ENCODE measurements around the gene KCNA1.
A peak's percentile ranks its signal among the peaks of the same experiment; 100 is the strongest.
"Not testable (repeated sequence)": the region's sequence is repeated elsewhere in the genome, so short reads cannot be mapped to it uniquely, and the experiment has no call there.

The KCNA1 gene

DNA sequence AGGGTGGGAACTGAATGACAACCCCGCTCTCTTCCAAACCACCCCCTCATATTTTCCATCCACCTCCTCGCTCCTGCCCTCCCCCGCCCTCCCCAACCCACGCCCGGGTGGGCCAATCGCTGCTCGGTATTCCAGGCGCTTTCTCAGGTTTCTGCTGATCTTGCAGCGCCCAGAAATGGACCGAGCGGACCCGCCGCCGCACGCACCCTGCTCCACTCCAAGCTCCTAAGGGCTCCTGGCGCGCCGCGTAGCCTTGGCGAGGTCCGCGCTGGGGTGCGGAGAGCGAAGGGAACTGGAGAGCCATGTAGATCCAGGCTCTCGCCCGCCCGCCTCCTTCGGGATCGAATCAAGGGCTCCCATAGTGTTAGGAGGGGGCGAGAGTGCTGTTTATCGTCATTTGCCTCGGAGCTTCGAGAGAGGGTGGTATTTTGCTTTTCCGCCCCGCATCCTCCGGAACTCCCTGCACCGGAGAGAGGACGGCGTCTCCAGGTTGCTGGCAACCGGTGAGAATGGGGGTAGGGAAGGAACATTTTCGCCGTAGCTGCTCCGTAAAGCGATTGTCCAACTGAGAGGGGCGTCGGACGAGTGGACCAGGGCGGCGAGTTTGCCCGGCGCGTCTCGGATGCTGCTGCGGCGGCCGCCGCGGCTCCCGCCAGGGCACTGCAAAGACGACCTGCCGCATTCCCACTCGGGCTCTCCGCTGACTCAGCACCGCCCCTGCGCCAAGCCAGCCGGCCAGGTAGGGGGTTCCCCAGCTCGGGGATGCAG, at the start of gene KCNA1:
Gene KCNA1 (plus strand): TSS at position 172 of the 768 bp plus-strand sequence. CDS start 1,474 bp downstream, outside the sequence.
- peak; percentile 57 to 83 (median 76) for DNase-seq

DNA sequence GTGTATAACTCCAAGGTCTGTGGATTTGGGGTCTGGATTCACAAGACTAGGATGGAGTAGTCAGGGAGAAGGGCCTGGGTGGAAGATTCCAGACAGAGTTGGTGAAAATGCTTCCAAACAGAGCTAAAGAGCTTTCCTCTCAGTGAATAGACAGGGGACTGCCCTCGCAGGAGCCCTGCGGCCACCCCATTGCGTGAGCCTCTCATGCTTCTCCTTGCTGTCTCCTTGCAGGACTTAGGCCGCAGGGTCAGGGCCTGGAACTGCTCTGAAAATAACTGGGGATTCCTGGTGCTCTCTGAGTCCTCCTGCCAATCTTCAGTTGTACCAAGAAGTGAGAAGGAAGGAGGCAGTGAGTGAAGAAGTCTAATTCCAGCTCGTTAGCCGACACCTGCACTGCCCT, 49.0 kb upstream of the KCNA1 start:
- DNase-seq: no peak

DNA sequence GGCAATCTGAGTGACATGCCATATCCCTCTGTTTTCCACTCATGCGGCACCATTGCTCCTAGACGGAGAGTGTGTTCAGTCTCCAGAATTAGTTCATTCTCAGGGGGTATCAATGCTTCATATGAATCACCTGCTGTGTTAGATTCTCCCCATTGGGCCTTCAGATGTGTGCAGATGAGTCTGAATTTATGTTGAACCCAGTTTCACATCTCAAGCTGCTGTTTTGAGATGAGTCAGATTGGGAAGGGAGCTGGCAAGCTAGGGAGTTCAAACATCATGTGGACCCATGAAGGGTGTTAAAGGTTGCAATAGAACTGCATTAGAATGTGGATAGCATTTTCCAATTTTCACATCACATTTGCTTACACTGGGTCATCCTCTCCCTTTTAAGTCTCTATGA, 46.9 kb upstream of the KCNA1 start:
- no peak for DNase-seq

DNA sequence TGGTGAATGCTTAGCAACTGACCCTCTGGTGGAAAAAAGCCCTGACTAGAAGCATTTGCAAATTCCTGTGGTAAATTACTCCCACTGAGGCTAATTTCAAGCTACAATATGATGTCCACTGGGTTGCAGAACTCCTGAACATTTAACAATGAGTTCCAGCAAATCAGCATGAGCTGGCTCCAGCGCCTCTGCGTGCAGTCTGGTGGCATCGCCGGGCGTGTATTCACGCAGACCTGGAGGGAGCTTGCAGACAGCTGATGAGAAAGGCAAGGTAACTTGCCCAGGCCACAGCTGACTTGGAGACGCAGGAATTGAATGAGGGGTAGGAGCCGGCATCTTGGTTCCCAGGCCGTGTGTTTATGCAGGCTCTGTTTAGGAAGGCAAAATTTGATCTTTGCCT, 45.1 kb upstream of the KCNA1 start:
- no peak for DNase-seq

DNA sequence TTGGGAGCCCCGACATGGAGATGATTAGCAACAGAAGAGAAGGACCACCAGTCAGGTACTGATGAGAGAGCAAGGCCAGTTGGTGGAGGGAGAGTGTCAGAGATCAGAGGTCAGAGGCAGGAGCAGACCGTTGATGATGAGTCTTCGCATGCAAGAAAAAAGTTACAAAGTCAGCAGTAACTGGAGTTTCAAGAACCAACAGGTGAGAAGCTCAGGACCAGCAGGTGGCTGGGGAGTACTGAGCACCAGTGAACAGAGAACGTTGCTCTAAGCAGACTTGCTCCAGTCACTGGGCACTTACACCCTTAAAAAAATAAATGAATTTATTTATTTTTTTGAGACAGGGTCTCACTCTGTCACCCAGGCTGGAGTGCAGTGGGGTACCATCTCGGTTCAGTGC, 44.5 kb upstream of the KCNA1 start:
- DNase-seq: no peak

DNA sequence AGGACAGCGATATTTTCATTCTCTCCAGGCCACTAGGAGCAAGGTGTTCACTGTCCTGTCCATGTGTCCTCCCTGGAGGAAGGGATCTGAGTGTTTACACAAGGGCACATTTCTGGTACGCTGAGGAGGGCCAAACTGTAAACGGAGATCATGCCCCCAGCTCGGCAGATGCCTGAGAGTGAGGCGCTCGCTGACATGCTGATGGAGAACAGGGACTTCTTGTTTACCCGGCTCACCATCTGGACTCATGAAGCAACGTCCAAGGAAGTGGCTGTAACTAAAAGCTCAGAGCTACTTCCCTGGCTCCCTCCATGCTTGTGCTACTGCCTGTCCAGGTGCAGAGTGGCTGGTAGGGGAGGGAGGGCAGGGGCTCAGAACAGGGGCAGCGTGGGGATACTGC, 43.4 kb upstream of the KCNA1 start:
- DNase-seq: no peak

DNA sequence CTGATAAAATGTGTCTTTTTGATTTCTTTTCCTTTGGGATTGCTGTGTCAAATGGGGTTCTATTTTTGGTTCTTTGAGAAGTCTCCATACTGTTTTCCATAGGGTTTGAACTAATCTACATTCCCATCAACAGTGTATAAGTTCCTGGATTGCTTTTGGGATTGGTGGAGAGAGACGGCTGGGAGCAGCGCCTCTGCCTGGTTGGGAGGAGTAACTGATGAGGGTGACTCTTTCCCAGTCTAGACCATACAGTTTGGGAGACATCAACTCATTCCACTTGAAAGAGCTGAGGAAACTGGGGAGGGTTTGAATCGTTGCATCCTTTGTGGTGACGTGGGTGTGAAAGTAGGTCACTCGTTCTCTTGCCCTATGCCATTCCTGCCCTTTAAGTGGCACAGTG, 42.3 kb upstream of the KCNA1 start:
- DNase-seq: no peak

DNA sequence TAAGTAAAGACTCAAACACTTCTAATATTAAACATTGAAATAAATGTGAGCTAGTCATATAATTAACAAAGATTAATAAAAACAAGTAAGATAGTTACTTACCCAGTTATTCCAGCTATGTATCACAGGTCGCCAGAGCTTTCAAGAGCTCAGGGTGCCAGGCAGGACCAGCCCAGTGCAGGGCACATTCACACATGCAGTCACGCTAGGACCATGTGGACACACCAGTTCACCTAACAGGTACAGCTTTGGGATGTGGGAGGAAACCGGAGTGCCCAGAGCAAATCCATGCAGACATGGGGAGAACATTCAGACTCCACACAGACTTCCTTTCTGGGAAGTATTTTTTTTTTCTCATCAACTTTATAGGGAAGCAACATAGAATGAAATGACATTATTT, 39.3 kb upstream of the KCNA1 start:
- DNase-seq: no peak

DNA sequence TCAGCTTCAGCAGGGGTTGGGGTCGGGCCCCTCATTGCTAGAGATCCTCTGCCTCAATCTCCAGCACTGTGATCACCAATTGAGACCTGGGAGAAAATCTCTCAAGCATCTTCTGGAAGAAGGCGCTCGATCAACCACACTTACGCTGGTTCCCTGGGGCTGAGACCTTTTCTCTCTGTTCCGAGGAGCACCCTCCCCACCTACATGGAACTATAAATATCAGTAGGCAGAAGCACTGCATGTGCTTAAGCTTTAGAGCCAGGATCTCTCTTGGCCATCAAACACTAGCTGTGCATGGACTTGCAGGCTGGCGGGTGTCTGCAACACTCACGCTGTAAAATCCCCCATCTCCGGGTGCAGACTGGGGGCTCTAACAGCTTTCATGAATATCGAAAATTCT, 38.2 kb upstream of the KCNA1 start:
- no peak for DNase-seq

DNA sequence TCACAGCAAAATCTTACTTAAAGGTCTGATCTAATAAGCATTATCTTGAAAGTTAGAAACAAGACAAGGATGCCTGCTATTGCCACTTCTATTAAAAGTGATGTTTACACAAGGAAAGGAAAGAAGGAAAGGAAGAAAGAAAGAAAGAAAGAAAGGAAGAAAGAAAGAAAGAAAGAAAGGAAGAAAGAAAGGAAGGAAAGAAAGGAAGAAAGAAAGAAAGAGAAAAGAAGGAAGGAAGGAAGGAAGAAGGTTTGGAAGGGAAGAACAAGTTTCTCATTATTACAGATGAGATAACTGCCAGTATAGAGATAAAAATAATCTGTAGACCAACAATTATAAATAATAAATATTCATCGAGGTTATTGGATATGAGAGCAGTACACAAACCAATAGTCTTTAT, 35.8 kb upstream of the KCNA1 start:
- no peak for DNase-seq

DNA sequence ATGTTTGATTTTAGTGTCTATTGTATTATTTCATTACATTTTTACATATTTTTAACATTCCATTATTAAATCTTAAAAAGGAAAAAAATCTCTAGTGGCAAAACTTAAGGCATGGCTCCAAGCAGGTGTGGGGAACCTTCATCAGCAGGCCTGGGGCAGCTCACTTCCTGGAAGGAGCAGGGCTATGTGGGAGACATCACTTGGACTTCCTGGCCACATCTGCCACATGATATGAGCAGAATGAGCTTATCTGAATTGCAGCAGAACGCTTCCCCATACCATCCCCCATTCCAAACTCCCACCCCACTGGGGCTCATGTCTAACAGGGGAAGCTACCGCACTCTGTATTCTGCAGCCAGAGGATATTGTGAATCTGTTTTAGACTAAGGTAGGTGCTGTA, 35.0 kb upstream of the KCNA1 start:
- no peak for DNase-seq

DNA sequence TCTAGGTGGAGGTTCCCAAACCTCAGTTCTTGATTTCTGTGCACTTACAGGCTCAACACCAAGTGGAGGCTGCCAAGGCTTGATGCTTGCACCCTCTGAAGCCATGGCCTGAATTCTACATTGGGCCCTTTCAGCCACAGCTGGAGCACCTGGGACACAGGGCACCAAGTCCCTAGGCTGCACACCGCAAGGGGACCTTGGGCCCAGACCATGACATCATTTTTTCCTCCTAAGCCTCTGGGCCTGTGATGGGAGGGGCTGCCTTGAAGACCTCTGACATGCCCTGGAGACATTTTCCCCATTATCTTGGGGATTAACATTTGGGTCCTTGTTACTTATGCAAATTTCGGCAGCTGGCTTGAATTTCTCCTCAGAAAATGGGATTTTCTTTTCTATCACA, 30.2 kb upstream of the KCNA1 start:
- not testable (repeated sequence) for DNase-seq

DNA sequence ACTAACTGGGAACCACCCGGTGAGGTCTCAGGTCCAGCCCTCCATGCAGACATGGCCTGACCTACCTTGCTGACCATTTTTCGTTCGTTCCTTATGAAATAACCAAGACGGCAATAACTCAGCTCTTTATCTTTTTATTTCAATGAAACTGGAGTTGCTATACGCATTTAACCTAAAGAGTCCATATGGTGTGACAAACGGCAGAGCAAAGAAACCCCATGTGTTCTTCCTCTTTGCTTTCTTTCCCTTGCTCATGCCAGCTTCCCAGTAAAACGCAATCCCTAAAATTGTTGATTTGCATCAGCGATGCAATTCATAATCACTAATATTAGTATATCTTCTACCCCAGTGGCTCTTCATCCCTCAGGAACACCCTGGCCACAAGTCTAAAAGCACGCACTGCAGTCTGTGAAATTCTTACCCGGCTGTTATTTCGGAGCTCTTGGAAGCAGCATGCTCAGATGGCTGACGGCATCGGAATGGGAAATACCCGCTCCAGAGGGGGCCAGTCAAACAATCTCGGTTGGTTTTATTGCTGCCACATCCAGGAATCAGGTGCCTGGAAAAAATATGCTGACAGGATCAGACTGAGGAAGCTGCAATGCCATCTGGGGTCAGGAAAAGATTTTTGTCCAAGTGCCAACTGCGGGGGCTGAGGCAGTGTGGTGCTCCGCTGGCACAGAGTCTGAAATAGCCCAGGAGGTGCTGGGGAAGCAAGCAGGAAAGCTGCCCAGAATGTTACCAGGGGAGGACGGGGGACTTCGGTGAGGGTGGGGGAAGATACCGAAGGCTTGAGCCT, 28.2 kb upstream of the KCNA1 start:
- DNase-seq: no peak

DNA sequence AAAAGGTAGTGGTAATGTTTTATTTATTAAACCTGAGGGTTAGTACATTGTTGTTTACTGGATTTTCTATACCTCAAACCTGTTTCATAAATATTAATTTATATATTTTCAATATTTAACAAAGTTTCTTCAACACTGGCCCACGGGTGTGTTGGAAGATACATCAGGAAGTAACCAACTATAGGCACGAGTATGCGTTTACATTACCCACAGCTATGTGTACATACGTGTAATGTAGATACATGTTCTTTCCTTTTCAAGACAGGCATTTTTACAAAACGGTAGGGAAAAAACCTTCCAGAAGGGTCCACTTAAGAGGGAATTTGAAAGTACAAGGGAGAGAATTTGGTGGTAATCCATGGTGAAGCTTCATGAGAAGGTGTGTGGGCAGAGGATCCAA, 17.8 kb upstream of the KCNA1 start:
- DNase-seq: no peak

DNA sequence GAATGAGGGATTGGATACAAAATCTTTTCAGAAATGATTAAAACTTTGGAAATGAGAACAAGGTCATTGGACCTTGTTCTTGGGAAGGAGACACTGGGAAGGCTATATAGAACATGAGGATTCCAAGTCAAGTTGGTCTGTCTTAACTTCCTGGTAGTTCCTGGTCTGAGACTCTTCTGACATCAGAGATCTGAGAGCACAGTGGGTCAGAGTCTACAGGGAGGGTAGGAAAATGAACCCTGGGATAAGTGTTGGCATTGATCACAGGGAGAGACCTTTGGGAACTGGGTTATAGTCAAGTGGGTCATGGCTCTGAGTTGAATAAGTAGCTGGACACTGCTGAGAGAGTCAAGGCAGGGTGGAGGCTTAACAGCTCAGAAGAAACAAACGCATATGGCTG, 17.3 kb upstream of the KCNA1 start:
- no peak for DNase-seq

DNA sequence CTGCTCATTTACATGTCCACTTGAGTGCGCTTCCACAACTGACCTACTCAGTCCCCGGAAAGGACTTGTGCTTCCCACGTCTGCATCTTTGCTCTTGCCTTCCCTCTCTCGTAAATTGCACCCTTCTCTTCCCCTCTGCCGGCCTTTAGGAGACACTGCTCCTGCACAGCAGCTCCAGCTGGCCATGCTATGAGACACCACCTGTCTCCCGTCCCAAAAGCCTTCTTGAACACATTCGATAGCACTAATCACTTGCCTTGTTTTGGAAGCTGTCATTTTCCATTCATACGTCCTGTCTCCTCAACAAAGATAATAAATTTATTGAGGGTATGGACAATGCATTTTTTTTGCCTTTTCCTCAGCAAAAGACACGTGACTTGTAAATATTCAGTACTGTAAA, 15.7 kb upstream of the KCNA1 start:
- peak in 1 of 3 experiments; percentile 55 for DNase-seq

DNA sequence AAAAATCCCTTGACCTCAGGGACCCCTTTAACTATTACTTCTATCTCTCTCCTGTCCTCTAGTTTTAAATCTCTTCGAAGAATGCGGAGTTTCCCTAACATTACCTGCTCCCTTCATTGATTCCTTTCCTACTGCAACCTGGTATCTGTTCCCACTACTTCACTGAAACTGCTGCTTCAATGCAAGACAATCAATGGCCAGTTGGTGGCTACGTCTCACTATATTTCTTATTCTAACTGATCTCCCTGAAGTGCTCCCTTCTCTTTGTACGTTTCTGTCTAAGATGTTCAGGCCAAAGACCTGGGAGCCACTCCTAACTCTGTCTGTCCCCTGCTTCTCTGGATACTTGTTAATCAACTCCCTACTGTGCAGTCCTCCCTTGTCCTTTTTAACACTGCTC, 10.3 kb upstream of the KCNA1 start:
- peak; percentile 14 to 60 (median 27) for DNase-seq

DNA sequence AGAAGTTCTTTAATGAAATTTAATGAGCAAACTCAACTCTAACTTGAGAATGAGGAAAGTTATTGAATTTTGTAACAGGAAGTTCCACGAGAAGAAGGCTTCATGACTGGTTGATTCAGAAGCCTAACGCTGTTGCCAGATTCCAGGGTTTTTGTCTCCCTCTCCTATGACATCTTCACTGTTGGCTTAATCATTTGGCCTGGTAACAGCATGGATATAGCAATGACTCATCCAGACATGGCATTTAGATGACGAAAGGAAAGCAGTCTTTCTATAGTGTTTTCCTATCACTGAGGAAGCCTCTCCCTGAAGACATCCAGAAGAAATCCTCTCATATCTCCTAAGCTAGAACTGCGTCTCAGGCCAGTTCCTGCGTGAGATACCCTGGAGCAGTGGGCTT, 9.4 kb upstream of the KCNA1 start:
- DNase-seq: no peak

DNA sequence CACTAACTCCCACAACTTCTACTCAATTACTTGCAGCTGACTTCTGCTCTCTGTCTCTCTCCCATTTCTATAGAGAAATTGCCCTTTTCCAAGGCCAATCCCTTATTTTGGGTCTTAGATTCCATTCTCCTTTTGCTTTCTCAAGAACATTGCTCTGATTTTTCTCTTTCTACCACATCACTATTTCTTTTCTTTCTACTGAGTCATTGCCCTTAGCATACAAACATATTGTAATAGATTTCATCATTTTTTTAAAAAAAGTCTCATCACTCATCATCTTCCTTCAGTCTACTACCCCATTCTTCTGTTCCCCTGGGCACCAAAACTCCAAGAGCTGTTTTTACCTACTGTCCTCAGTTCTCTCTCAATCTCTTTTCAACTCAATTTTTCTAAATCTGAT, 4.4 kb upstream of the KCNA1 start:
- no peak for DNase-seq

DNA sequence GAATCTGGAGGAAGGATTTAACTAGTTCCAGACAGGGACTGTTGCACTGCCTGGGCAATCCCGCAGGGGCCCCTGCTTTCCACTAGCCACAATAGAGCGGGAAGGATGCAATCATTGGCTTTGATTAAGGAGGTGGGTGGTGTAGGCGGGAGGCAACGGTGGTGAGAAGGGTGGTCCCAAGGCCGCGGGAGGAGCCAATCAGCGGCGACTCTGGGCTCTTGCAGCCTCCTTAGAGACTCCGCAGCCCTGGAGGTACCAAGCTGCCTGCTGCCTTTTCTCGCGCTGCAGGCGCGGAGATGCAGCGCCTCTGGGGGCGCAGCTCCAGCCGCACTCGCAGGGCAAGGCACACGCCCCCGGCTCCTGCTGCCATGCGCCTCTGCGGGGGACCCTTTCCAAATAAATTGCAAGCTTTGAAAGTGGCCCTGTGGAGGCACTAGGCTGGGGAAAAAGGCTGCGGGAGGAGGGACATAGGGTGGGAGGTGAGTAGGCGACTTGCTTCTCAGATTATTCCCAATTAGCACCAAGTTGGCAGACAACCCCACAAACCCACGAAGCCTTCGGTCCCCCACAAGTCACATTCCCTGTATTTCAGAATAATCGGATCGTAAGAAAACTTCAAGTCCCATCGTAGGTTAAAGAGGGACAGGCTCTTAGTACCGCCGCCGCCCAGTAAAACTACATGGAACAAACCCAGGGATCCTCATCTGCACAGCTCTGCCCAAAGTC, 858 bp upstream of the KCNA1 start:
- peak; percentile 49 to 92 (median 81) for DNase-seq

DNA sequence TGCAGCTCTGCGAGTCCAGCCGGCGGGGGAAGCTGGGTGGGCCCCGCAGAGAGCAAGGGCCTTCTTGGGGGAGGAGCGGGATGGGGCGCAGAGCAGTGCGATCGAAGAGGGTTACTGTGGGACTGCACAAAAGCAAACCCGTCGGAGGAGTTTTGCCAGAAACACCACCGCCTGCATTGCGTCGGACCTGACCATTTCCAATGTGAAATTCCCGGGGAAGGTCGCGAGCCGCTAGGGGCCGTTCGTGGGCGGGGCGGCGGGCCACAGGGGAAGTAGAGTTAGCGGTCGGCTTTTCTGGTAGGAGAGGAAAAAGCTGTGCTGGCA, 333 bp upstream of the KCNA1 start:
- peak in 2 of 3 experiments; percentile 76 to 83 for DNase-seq

DNA sequence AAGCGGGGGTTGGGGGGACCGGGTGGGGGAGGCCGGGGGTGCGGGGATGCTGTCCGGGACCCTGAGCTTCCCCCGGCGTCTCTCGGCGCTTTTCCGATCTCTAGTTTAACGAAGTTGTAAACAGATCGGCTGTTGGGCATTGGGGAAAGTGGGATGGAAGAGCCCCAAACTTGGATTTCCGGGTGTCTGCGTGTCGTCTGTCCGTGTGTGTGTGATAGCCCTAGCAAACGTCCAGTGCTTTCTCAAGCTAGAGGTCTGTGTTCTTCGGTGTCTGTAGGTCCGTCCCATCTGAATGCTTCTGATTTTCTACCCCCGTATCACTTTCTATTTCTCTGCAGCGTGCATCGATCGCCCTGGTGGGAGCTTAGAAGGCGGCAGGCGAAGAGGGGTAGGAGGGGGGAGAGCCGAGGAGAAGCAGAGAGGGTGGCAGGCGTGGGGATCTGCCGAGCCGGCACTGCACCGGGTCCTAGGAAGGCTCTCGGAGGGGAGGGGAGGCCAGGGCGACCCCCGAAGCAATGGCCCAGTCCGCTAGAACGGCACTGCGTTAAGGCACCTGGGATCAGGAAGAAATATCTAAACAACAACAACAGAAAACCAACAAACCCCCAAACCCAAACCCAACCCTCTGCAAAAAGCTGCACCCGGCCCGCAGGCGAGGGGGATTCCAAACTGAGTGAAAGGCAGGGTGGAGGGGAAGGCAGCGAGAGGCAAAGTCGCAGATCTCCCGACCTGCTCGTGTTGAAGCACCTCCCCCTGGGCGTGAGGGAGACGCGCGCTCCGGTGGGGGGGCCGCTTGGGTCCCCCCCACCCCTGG, 1.0 kb downstream of the KCNA1 start:
- peak in 2 of 3 experiments; percentile 27 to 67 for DNase-seq
